HG03066 (cell line): ENCODE results near the gene ZNF804B.
A peak's percentile ranks its signal among the peaks of the same experiment; 100 is the strongest.

Source experiments
- ATAC-seq: cut with Tn5 transposase; IDR thresholded peaks from one replicate; pipeline ENCODE4 v1.9.1; 2021; ENCODE audit warnings: low read depth; ENCODE audit not compliant: unreplicated experiment

ZNF804B gene

DNA sequence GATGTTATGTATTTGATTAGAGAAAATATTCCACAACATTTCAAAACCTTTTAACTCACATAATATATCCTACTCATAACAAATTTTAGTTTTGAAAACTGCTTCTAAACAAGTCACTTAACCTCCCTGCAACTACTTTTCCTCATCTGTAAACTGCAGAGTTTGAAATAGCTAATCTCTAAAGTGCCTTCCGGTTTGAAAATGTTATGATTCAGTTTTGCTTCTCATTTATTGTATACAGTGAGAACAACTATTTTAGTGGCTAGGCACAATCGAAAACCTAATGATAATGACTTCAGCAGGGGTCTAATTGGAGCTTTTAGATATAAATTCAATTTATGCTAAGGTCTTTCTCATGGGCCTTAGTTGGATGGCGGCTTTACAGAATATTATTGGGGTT, 66.7 kb downstream of the ZNF804B start:
- peak; percentile 70 for ATAC-seq

DNA sequence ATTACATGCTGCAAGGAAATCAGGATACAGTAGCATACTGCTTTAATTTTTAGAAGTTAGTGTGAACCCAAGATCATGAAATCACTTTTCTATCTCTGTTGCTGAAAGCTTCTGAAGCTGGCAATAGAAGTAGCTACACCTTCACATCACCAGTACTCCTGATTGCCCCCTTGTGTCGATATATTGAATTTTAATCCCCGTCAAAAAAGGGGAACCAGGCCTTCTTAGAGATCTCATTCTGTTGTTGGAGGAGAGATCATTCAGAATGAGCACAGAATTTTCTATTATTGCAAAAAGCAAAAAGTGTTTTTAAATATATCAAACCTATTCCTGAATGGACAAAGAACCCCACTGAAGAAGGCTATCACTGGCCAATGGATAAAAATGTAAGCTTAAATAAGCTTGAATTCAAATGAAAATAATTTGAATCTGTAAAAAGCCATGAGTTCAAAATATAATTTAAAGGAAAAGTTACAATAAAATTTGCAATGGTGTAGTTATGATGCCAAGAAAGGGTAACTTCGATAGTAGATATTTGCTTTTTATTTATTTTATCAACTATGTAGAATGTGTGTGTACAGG, 75.7 kb downstream of the ZNF804B start:
- ATAC-seq: peak; percentile 92

DNA sequence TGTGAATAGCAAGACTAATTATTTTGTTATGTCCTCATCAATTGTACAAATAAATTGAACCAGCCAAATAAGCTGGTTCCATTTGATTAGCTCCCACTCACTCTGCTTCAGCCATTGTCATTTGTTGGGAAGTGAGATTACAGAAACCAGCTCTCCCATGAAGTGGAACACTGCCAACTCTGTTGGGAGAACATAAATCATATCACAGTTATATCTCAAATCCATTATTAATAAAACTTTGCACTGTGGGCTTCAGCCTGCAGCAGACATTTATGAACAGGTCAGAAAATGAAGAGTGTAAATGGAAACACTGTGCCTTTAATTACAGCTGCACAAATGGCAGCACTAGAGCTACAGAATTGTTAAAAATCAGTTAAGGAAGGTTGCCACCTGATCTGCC, 82.7 kb downstream of the ZNF804B start:
- ATAC-seq: no peak

- no peak for ATAC-seq
Measured at GRCh38 chr7:88845091-88845490, 85.6 kb downstream of the ZNF804B start.

DNA sequence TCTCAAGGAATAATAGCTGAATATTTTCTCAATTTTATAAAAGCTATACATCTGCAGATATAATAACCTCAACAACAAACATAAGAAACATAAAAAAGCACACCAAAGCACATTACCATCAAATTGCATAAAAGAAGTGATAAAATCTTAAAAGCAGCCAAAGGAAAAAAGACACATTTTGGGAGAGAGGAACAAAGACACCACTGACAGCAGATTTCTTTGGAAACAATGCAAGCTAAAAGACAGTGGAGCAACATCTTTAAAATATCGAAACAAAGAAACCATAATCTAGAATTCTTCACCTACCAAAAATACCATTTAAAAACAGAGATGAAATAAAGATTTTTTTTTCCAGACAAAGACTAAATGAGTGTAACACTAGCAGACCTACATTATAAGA, 91.7 kb downstream of the ZNF804B start:
- ATAC-seq: no peak

DNA sequence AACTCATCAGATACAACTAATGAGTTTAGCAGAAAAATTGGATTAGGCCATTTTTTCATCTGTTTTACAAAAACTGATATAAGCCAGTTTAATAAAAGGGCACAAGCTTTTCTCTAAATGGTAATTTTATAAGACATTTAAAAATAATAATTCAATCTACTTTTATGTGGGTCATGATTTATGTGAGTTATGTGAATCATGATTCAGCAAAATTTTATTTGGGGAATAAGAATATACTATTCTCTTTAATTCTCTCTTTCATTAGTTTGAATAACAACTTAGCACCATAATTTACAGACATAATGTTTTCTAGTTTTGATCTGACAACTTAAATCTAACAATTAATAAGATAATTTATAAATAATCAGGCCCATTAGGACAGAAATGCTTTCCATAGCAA, 99.8 kb downstream of the ZNF804B start:
- ATAC-seq: no peak

DNA sequence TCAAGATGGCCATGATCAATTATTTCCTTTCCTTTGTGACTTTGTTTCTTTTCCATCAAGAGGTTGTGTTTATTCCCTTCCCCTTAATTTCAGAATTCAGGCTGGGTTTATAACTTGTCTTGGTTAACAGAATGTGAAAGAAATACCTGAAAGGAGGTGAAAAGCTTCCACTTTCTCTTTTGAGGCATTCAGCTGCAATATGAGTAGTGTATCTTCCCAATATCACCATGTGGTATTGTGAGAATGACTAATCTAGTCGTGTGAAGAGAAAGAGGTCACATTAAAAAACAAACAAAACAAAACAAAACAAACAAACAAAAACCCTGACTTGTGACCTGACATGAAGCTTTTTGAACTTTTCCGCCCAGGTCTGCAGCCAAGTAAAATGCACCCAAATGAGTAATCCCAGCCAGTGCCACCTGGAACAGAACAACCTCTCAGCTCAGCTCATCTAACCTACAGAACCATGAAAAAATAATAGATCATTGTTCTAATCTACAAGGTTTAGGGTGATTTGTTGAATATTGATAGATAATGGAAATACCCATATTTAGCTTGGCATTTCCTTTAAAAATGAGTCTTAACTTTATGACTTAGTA, 106.9 kb downstream of the ZNF804B start:
- ATAC-seq: no peak

DNA sequence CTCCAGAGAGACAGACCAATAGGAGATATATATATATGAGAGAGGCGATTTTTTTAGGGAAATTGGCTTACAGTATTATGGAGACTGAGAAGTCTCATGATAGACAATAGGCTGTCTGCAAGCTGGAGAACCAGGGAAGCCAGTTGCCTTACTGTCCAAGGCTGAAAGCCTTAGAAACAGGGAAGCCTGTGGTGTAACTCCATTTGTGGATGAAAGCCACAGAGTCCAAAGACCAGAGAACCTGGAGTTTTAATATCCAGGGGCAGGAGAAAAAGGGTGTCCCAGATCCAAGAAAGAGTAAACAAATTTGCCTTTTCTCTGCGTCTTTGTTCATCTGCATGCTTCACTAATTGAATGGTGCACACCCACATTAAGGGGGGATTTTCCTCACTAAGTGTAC, 107.7 kb downstream of the ZNF804B start:
- ATAC-seq: no peak

- no peak for ATAC-seq
Measured at GRCh38 chr7:88868456-88868855, 109.0 kb downstream of the ZNF804B start.

GRCh38 chr7:88881136-88881535, 121.6 kb downstream of the ZNF804B start:
- no peak for ATAC-seq

GRCh38 chr7:88885131-88885530, 125.6 kb downstream of the ZNF804B start:
- ATAC-seq: no peak

GRCh38 chr7:88888684-88889083, 129.2 kb downstream of the ZNF804B start:
- no peak for ATAC-seq

DNA sequence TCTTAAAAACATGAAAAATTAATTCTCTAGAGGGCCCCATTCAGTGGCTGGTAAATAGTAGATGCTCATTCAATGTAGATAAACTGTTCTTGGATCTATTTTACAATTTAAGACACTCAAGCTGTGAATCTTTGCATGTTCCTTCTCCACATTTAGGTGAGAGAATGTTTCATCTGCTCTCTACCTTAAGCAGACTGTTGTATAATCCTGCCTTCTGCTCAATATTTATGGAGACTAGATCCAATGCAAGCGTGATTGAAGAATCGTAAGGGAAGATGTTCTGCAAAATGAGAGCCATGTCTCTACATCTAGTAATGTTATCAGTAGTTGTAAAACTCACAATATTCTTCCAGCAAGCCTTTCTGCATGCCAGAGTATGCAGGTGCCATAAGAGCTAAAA, 151.0 kb downstream of the ZNF804B start:
- ATAC-seq: no peak

GRCh38 chr7:88912852-88913251, 153.4 kb downstream of the ZNF804B start:
- ATAC-seq: no peak

DNA sequence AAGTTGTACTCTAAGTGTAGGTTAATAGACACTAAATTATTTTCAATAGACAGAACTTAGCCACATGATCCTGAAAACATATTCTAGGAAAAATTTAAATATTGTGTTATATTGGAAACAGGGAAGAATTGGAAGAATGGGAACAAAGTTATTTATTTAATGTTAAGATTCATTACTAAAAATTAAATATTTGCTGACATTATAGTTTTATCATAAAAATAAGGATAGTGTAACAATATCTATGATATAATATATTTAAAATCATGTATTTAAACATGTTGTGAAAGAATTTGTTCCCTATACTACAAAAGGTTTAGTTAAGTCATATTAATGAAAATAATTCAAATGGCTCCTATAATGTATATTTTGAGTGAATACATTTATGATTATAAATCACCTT, 156.1 kb downstream of the ZNF804B start:
- ATAC-seq: no peak

DNA sequence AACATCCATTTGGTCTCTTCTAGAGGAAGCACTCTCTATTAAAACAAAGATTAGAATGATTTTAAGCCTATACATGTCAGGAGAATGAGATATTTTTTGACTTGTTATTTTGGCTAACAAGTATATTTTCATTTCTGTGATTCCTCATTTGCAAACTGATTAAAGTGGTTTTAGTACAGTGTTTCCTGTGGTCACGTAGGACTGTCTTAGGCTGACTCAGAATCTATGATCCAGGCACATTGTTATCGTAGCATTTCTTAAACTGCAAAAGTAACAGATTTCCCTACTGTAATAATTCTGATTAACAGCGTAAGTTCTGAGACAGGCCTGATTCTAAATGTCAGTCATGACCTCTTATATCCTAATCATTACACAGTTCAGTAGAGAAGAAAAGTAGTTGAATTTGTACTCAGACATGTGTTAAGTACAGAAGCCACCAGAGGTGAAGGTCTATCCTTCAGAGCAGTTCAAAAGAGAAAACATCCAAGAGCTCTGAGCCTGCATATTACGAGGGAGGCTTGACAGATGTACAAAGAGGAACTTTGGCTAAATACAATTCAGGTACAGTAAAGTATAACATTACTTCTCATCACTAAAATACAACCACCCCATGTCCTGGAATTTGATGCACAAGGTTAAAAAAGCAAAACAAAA, 160.1 kb downstream of the ZNF804B start:
- no peak for ATAC-seq

GRCh38 chr7:88922944-88923343, 163.4 kb downstream of the ZNF804B start:
- ATAC-seq: no peak

DNA sequence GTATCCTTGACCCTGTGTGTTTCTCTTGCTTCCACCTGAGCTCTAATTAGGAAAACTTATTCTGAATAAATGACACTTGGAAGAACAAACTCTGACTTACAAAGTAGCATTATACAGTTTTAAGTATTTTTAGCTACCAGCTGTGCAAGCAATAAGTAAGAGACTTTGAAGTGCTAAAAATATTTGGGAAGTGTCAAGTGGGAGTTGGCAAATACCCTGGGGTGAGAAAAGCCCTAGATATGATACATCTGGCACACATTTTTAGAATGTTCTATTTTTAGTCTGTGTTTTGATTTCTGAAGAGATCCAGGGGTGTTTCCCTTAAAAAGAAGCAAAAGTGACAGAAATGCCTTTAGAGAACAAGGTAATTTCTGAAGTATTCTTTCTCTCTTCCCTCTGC, 168.8 kb downstream of the ZNF804B start:
- ATAC-seq: no peak

- ATAC-seq: no peak
Measured at GRCh38 chr7:88929719-88930118, 170.2 kb downstream of the ZNF804B start.

GRCh38 chr7:88933285-88933684, 173.8 kb downstream of the ZNF804B start:
- no peak for ATAC-seq

- no peak for ATAC-seq
Measured at GRCh38 chr7:88942815-88943501, 183.5 kb downstream of the ZNF804B start.

DNA sequence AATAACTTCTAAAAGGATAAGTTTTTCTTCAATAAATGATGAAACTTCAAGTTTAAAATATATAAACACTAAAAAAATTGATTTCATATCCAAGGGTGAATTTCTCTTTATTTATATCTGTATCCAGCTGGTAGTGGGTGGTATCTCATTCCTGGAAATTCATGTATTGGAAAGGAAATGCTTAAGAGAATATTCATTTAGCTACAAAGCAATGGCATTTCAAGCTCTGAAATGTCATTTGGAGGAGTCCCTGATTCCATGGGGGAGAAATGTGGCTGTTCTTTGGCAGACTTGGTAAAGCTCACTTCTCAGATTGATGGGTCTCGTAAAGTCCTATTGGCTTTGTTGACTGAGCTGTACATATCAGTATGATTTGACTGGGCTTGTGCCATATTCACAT, 192.3 kb downstream of the ZNF804B start:
- no peak for ATAC-seq
